HG03378 (cell line): ENCODE measurements around the gene MCAM.

Experiments
- ATAC-seq: cut with Tn5 transposase; IDR thresholded peaks from one replicate; pipeline ENCODE4 v1.9.1; 2021; ENCODE audit warnings: mild to moderate bottlenecking, moderate library complexity; ENCODE audit not compliant: unreplicated experiment

The MCAM gene

DNA sequence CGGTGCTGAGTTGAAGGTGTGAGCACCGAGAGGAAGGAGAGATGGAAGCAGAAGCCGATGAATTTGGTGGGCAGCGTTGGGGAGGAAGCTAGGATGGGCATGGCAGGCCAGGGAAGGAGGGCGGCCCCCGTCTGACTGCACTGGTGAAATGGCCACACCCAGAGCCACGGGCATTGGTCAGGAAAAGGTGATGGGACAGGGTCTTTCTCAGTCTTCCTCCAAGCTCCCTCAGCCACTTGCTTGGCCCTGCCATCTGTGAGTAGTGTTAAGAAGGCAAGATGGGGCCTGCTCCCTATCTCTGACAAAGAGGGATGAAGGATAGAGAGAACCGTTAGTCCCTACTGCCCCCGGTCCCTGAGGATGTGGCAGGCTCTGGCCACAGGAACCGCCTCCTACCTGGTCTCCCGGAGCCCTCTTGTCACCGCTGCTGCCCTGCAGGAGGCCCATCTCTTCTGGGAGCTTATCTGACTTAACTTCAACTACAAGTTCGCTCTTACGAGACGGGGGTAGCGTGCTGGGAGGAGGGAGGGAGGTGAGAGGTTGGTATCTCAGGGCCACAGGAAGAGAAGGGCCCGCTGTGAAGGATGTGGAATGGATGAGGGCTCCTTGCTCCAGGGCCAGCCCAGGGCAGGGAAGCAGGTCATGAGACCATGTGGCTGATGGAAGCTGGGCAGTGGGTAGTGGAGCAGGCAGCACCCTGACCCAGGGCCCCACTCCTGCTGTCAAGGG, 6.8 kb downstream of the MCAM start:
- ATAC-seq: no peak

- no peak for ATAC-seq
These were observed 7.5 kb downstream of the MCAM start for GRCh38 chr11:119309411-119309810.

DNA sequence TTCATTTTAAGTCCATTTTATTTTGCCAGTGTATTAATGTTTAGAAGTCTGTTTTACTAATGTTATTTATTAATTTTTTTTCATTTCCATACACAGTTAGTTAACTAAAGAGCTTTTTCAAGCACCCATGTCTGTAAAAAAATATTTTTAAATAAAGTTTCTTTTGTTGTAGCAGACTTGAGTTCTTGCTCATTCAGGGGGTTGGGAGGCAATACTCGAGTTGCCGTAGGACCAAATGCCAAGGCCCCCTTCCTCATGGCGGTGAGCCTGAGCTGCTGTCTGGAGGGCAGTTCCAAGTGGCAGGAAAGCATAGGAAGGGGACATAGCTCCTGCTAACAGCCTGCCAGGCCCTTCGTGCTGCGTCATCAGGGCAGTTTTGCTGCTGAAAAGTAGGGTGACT, 9.0 kb downstream of the MCAM start:
- ATAC-seq: no peak

DNA sequence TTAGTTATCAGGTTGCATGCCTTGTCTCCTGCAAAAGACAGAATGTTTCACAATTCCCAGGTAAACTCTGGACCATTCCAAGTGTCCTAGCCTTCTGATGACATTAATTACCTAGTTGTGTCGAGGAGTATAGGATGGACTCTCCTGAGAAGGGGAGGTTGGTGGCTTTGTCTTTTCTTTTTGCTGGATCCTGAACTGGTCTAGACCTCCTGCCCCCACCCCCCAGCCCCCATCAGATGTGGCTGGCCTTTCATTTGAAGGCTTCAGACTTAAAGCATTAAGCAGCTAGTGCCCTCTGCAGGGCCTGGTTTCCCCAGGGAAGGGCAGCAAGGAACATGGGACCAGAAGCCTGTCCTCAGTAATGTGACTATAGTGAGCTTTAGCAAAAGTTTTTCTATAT, 9.7 kb downstream of the MCAM start:
- no peak for ATAC-seq

- no peak for ATAC-seq
These were observed 10.5 kb downstream of the MCAM start for GRCh38 chr11:119306373-119306890.

GRCh38 chr11:119305556-119306372, 11.2 kb downstream of the MCAM start:
- ATAC-seq: no peak

DNA sequence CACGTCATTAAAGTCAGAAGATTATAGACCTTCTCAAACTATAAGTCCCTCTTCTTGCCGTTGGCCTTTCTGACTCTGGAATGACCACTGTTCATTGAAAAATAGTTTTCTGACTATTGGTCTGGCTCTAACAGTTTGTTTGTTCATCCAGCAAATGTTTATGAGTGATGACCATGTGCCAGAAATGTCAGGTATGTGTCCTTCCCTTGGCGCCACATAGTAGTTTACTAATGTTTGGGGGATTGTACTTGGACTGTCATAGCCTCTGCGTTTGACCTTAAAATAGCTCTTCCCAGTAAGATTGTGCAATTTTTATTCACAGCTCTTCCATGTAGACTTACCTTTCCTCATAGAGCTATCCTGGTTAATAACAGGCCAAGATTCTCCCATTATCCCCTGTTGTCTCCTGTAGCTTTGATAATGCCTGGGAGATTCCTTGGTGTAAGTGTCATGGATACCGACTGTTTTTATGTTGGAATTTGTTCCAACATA, 13.7 kb downstream of the MCAM start:
- ATAC-seq: no peak

- no peak for ATAC-seq
These were observed 16.5 kb downstream of the MCAM start for GRCh38 chr11:119300198-119300964.

GRCh38 chr11:119299416-119299815, 17.5 kb downstream of the MCAM start:
- no peak for ATAC-seq

DNA sequence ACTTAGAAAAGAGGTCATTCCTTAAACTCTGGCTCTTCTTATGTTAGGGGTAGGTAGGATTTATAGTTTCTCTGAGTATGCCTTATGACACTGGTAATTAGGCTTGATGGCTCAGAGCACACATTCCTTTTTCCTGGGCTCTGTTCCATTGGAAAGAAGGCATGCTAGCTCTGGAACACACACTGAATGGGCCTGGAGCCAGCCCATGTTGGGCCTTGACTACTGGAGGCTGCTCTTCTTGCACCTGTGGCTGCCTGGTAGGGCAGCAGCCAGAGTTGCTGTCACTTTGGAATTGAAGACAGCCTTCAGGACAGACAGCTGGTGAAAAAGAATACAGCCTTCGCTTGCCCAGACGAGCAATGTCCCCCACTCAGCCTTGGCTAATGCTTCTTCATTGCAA, 18.2 kb downstream of the MCAM start:
- ATAC-seq: no peak

DNA sequence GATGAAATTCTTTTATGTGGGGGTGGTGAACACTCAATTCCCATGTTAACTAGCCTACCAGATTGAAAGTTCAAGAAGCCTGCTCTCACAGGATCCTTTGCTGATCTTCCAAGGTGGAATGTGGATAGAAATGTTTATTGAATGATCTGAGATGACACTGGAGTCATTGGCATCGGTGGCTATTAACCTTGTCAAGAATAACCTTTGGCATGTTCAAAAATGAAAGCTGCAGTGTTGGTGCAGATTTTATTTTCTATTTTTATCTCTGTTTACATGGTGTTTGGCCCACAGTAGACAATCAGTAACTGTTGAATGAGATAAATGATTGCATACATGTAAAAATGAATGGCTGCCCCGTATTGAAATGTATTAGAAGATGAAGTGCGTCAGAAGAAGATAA, 19.0 kb downstream of the MCAM start:
- no peak for ATAC-seq

DNA sequence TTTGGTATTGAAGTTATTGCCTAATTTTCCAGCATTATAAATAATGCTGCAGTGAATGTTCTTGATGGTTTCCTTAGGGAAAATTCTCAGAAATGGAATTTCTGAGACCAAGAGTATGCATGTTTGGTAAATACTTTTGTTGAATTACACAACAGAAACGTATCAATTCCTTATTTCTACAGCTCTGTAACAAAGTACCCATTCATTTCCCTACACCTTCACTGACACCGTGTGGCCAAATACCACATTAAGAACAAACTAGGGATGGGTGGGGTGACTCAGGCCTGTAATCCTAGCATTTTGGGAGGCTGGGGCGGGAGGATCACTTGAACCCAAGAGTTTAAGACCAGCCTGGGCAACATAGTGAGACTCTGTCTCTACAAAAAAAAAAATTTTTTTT, 21.8 kb downstream of the MCAM start:
- no peak for ATAC-seq

DNA sequence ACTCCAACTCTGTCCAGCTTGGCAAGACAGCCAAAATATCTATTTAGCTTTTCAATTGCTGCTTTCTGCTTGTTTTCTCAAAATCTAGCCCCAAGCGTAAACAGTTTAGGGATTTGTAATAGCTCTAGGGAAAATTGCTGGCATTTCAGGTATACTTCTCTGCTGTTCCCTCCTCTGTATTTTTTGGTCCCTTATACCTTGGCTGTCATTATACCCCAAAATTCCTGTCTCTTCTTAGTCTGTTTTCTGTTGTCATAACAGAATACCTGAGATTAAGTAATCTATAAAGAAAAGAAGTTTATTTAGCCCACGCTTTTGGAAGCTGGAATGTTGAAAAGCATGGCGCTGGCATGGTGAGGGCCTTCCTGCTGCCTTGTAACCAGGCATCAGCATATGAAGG, 23.5 kb downstream of the MCAM start:
- no peak for ATAC-seq

GRCh38 chr11:119290894-119291497, 25.9 kb downstream of the MCAM start:
- no peak for ATAC-seq

DNA sequence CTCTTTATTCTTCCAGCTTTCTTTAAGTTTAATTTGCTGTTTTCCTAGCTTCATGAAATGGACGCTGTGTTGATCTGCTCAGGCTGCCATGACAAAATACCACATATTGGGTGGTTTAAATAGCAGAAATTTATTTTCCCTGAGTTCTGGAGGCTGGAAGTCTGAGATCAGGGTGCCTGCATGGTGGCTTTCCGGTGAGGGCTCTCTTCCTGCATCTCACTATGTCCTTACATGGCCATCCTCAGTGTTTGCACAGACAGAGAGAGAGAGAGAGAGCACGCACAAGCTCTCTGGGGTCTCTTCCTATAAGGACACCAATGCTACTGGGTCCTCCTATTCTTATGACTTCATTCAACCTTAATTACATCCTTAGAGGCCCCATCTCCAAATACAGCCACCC, 28.7 kb downstream of the MCAM start:
- ATAC-seq: no peak

- ATAC-seq: no peak
These were observed 31.5 kb downstream of the MCAM start for GRCh38 chr11:119285431-119285830.

DNA sequence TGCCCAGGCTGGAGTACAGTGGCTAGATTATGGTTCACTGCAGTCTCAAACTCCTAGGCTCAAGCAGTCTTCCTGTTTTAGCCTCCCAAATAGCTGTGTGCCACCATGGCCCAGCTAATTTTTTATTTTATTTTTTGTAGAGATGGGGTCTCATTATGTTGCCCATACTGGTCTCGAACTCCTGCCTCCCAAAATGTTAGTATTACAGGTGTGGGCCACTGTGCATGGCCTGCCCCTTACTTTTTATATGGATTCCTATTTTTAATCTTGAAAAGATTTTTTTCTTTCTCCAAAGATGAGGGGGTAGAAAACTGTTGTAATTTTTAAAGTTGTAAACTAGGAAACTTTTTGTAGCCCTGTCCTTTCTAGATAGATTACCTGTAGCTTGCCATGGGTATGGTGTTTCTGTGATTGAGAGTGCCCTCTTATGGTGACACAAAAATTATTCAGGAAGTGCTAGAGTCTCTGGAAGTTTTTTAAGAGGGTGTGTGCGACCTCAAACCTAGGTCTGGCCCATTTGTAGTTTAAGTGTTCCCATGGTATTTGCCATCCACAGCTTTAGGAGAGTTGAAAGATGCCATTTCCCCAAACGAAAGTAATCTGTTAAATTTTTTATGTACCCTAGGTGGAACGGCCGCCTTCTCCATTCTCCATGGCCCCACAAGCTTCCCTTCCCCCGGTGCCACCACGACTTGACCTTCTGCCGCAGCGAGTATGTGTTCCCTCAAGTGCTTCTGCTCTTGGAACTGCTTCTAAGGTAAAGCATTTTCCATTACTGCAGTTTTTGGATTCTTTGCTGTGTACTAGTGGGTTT, 32.4 kb downstream of the MCAM start:
- no peak for ATAC-seq

GRCh38 chr11:119282495-119282894, 34.4 kb downstream of the MCAM start:
- ATAC-seq: no peak

GRCh38 chr11:119277660-119278059, 39.3 kb downstream of the MCAM start:
- ATAC-seq: no peak

- ATAC-seq: no peak
These were observed 43.2 kb downstream of the MCAM start for GRCh38 chr11:119273721-119274120.
